Dendritic cell treated with granulocyte-macrophage colony-stimulating factor and Interleukin-4, amounts not matched to agents 40 ng/mL and 50 ng/mL, for 4 days (primary cell): Measurements from ENCODE around the gene MEPE.
"Not testable (repeated sequence)": the region's sequence is repeated elsewhere in the genome, so short reads cannot be mapped to it uniquely, and the experiment has no call there.

Source experiments
- H3K27ac Mint-ChIP-seq: one replicate; pipeline ENCODE4 v1.8.0; 2022; ENCODE audit warnings: mild to moderate bottlenecking, mixed read lengths
- H3K27me3 Mint-ChIP-seq: one replicate; pipeline ENCODE4 v1.8.0; 2022; ENCODE audit warnings: mild to moderate bottlenecking, mixed read lengths
- H3K36me3 Mint-ChIP-seq: one replicate; pipeline ENCODE4 v1.8.0; 2022; ENCODE audit warnings: low read depth, mixed read lengths
- H3K4me1 Mint-ChIP-seq: one replicate; pipeline ENCODE4 v1.8.0; 2022; ENCODE audit warnings: low read depth, mixed read lengths
- H3K4me3 Mint-ChIP-seq: one replicate; pipeline ENCODE4 v1.8.0; 2022; ENCODE audit warnings: mild to moderate bottlenecking, moderate library complexity, mixed read lengths
- H3K9me3 Mint-ChIP-seq: one replicate; pipeline ENCODE4 v1.8.0; 2022; ENCODE audit warnings: mixed read lengths
- intact Hi-C: fragments of 100-400 bp; cut with micrococcal nuclease; formaldehyde crosslinking; loops from one replicate; pipeline ENCODE4 v1.15.0; 2022

The MEPE gene

DNA sequence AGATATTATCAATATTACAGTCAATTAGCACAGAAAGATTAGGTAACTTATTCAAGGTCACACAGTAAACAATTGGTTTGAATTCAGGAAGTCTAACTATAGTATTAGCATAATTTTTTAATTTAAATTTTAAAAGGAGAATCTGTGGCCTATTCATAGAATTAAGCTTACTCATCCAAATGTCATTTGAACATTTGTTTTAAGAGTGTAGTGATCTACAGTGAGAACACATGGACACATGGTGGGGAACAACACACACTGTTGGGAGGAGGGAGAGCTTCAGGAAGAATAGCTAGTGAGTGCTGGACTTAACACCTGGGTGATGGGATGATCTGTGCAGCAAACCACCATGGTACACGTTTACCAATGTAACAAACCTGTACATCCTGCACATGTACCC, 48.3 kb downstream of the MEPE start:
- no peaks in the 10 kb centered on the region for H3K36me3 Mint-ChIP-seq
- H3K27ac Mint-ChIP-seq = no peak overlapping the region
- H3K27me3 Mint-ChIP-seq = peaks cover 3% of the 10 kb centered on the region
- peaks cover 11% of the 10 kb centered on the region for H3K4me1 Mint-ChIP-seq
- intact Hi-C loops = no loop called here
- no peaks in the 10 kb centered on the region for H3K9me3 Mint-ChIP-seq
- H3K4me3 Mint-ChIP-seq = no peak overlapping the region

- Mint-ChIP-seq H3K27me3 (peaks cover 3% of the 10 kb centered on the region), H3K9me3 (no peaks in the 10 kb centered on the region), H3K4me3 (no peak overlapping the region), H3K27ac (no peak overlapping the region), H3K36me3 (no peaks in the 10 kb centered on the region), H3K4me1 (peaks cover 23% of the 10 kb centered on the region)
- intact Hi-C loops = no loop called here
Measured at GRCh38 chr4:87882321-87882720, 49.6 kb downstream of the MEPE start.

DNA sequence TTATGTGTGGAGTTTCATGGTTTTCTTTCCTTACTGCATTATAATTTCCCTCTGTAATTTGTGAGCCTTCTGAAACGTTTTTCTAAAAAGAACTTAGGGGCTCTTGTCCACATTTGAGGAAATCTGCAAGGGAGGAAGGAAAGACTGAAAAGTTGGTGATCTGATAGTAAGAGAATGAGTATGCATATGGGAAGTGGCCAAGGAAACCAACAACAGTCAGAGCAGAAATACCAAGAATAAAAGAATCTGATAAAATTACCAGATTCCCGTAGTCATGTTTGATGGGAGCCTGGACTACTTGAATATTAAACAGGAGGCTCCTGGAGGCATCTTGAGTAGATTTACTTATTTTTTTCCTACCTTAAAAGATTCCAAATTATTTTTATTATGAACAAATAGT, 50.1 kb downstream of the MEPE start:
- Mint-ChIP-seq H3K36me3 (no peaks in the 10 kb centered on the region), H3K27me3 (peaks cover 3% of the 10 kb centered on the region), H3K27ac (no peak overlapping the region), H3K9me3 (no peaks in the 10 kb centered on the region), H3K4me3 (no peak overlapping the region), H3K4me1 (peaks cover 24% of the 10 kb centered on the region)
- intact Hi-C loops = no loop called here

GRCh38 chr4:87884976-87885549, 52.3 kb downstream of the MEPE start:
- H3K27me3 Mint-ChIP-seq = peaks cover 3% of the 10 kb centered on the region
- no peak overlapping the region for H3K27ac Mint-ChIP-seq
- no peak overlapping the region for H3K4me3 Mint-ChIP-seq
- peaks cover 11% of the 10 kb centered on the region for H3K9me3 Mint-ChIP-seq
- no peaks in the 10 kb centered on the region for H3K36me3 Mint-ChIP-seq
- H3K4me1 Mint-ChIP-seq = peaks cover 24% of the 10 kb centered on the region
- intact Hi-C loops = no loop called here

GRCh38 chr4:87886083-87886482, 53.3 kb downstream of the MEPE start:
- peaks cover 3% of the 10 kb centered on the region for H3K27me3 Mint-ChIP-seq
- no peaks in the 10 kb centered on the region for H3K36me3 Mint-ChIP-seq
- no peak overlapping the region for H3K27ac Mint-ChIP-seq
- peaks cover 35% of the 10 kb centered on the region for H3K4me1 Mint-ChIP-seq
- peaks cover 11% of the 10 kb centered on the region for H3K9me3 Mint-ChIP-seq
- no peak overlapping the region for H3K4me3 Mint-ChIP-seq
- intact Hi-C loops = no loop called here

- intact Hi-C loops, H3K36me3 Mint-ChIP-seq, H3K4me3 Mint-ChIP-seq, H3K27me3 Mint-ChIP-seq, H3K27ac Mint-ChIP-seq: not testable (repeated sequence)
- peaks cover 11% of the 10 kb centered on the region for H3K9me3 Mint-ChIP-seq
- H3K4me1 Mint-ChIP-seq = peaks cover 37% of the 10 kb centered on the region
Measured at GRCh38 chr4:87890753-87891152, 58.0 kb downstream of the MEPE start.

DNA sequence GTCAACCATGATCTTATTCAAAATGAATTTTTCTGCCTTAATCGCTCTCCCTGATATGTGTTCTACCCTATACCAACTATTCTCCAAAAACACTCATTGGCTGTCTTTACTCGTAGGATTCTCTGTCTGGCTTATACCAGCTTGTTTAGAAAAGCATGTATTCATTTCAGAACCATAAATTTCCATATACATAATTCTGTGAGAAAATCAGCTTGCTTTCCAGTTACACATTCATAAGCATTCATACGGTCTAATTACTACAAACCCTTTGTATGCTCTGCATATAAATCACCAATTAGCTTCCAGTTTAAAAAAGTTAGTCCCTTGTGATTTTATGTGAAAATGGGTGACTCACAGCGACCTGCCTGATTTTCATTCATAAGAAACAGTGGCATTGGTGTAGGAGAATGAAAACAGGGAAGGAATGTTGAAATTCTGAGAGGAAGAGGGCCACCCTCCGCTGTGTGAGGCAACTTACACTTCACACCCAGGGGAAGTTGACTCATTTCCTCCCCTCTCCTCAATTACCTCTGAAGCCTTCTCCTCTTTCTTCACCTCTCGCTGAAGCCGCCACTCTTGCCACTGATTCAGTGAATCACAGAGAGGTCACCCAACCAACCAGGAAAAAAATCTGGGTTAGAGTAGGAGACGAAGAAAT, 63.3 kb downstream of the MEPE start:
- H3K4me3 Mint-ChIP-seq = no peak overlapping the region
- H3K9me3 Mint-ChIP-seq = no peaks in the 10 kb centered on the region
- H3K4me1 Mint-ChIP-seq = peaks cover 27% of the 10 kb centered on the region
- intact Hi-C loops = no loop called here
- H3K27ac Mint-ChIP-seq = no peak overlapping the region
- H3K36me3 Mint-ChIP-seq = no peaks in the 10 kb centered on the region
- H3K27me3 Mint-ChIP-seq = peaks cover 2% of the 10 kb centered on the region
